WTC11 (cell line): ENCODE measurements around the gene CNTN5.

ENCODE experiments used
- ATF6 ChIP-seq: sonication (generic); formaldehyde crosslinking; IDR thresholded peaks from 2 replicates; pipeline ENCODE4 v1.8.1; 2023; ENCODE audit warnings: mild to moderate bottlenecking, missing genetic modification reagents
- CTCF ChIP-seq: fragments of 200-600 bp; IDR thresholded peaks from 2 replicates; pipeline ENCODE4 v1.8.0; 2022; ENCODE audit warnings: antibody characterized with exemption
- ETV6 ChIP-seq: sonication (generic); formaldehyde crosslinking; IDR thresholded peaks from 2 replicates; pipeline ENCODE4 v1.8.1; 2022; ENCODE audit warnings: mild to moderate bottlenecking, missing genetic modification reagents
- HMGXB4 ChIP-seq: sonication (generic); formaldehyde crosslinking; IDR thresholded peaks from 2 replicates; pipeline ENCODE4 v1.8.1; 2023; ENCODE audit warnings: mild to moderate bottlenecking, moderate library complexity, missing genetic modification reagents
- KAT7 ChIP-seq: sonication (generic); formaldehyde crosslinking; IDR thresholded peaks from 2 replicates; pipeline ENCODE4 v1.8.1; 2023; ENCODE audit warnings: missing genetic modification reagents, mild to moderate bottlenecking, borderline replicate concordance
- MAX ChIP-seq: sonication (generic); formaldehyde crosslinking; IDR thresholded peaks from 2 replicates; pipeline ENCODE4 v1.8.0; 2022; ENCODE audit warnings: mild to moderate bottlenecking, missing genetic modification reagents
- ZNF263 ChIP-seq: sonication (generic); formaldehyde crosslinking; IDR thresholded peaks from 2 replicates; pipeline ENCODE4 v1.8.1; 2022; ENCODE audit warnings: low read depth, mild to moderate bottlenecking, moderate library complexity, missing genetic modification reagents
- TF ChIP-seq, protein P1 (sequence below): sonication (generic); formaldehyde crosslinking; IDR thresholded peaks from 2 replicates; pipeline ENCODE4 v1.8.0; 2022; ENCODE audit warnings: mild to moderate bottlenecking, missing genetic modification reagents
- TF ChIP-seq, protein P2 (sequence below): sonication (generic); formaldehyde crosslinking; IDR thresholded peaks from 2 replicates; pipeline ENCODE4 v1.8.0; 2023; ENCODE audit warnings: missing genetic modification reagents
- TF ChIP-seq, protein P3 (sequence below): sonication (generic); formaldehyde crosslinking; IDR thresholded peaks from 2 replicates; pipeline ENCODE4 v1.8.1; 2022; ENCODE audit warnings: mild to moderate bottlenecking, missing genetic modification reagents, moderate library complexity, borderline replicate concordance

DNA sequence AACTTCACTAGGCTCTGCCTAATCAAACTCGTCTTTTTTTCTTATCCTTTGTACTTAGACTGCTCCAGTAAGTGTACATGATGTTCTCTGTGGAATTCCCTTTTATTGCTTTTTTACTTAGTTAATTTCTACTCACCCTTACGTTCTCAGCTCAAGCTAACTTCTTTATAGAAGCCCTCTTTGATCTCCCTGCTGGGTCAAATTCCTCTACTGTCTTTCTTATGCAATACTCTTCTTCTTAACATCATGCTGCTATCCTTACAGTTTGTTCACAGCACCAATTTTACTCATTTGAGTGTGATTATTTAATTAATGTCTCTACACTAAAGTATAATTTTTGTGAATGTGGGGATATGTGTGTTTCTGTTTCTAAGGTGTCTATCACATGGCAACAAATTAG is 498.3 kb downstream of the CNTN5 start:
- no peak for TF ChIP-seq CTCF
- no peak for TF ChIP-seq MAX (CRISPR knock-in tag)
- TF ChIP-seq, protein P1, sequence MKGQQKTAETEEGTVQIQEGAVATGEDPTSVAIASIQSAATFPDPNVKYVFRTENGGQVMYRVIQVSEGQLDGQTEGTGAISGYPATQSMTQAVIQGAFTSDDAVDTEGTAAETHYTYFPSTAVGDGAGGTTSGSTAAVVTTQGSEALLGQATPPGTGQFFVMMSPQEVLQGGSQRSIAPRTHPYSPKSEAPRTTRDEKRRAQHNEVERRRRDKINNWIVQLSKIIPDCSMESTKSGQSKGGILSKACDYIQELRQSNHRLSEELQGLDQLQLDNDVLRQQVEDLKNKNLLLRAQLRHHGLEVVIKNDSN (CRISPR knock-in tag), result no peak
- TF ChIP-seq ZNF263, result no peak
- TF ChIP-seq ETV6 (CRISPR knock-in tag), result no peak
- TF ChIP-seq KAT7 (CRISPR knock-in tag), result no peak
- TF ChIP-seq HMGXB4, result no peak
- TF ChIP-seq, protein P2, sequence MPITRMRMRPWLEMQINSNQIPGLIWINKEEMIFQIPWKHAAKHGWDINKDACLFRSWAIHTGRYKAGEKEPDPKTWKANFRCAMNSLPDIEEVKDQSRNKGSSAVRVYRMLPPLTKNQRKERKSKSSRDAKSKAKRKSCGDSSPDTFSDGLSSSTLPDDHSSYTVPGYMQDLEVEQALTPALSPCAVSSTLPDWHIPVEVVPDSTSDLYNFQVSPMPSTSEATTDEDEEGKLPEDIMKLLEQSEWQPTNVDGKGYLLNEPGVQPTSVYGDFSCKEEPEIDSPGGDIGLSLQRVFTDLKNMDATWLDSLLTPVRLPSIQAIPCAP (CRISPR knock-in tag), result no peak
- TF ChIP-seq, protein P3, sequence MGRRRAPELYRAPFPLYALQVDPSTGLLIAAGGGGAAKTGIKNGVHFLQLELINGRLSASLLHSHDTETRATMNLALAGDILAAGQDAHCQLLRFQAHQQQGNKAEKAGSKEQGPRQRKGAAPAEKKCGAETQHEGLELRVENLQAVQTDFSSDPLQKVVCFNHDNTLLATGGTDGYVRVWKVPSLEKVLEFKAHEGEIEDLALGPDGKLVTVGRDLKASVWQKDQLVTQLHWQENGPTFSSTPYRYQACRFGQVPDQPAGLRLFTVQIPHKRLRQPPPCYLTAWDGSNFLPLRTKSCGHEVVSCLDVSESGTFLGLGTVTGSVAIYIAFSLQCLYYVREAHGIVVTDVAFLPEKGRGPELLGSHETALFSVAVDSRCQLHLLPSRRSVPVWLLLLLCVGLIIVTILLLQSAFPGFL, result no peak
- TF ChIP-seq ATF6 (CRISPR knock-in tag), result no peak
